D721Med (cell line): ENCODE results near the gene RNF212B.

Source experiments
- DNase-seq: peaks from one replicate; pipeline ENCODE4 v3.0.0; 2011; ENCODE audit warnings: low spot score; ENCODE audit not compliant: insufficient read length
- FAIRE-seq: peaks from 2 replicates; lab custom pipeline; 2011; peaks lifted over from hg19 to GRCh38; lab: Jason Lieb, UNC
- TF ChIP-seq, protein P1 (sequence below): IDR thresholded peaks from 2 replicates; pipeline ENCODE4 v1.5.1; 2012; ENCODE audit warnings: mild to moderate bottlenecking, control low read depth; ENCODE audit not compliant: insufficient read depth; ENCODE audit errors: missing control alignments

Gene RNF212B

DNA sequence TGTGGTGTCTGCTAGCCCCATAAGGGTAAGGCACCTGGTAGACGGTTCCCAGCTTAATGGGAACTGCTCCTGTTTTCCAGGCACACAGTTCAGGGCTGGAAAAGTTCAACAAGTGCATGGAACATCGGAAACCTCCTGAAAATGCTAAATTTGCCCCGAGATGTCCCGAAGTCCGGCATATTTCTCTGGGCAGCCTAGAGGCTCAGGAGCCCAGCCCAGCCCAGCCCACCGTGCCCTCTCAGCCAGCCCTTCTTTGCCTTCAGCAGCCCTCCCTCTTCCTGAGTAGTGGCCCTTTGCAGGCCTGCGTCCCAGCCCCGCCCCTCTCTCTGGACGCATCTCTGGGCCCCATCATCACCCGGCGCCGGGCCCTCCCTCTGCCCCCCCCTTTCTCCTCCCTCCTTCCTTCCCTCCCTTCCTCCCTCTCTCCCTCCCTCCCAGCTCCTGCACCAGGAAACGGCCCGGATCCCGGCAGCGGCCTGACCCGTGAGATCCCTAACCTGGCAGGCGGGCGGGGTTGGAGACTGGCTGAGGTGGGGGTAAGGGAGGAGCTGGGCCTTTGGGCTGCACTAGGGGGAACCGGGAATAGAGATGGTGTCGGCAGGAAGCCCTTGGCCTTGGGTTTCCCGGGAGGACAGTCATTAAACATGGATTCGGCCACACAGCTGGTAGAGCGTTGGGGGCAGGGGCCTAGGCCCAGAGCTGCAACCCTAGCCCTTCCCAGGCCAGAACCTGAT is 68.8 kb downstream of the RNF212B start, which contains the start of gene BCL2L2:
BCL2L2 (plus strand) TSS at position 422 of the 734 bp plus-strand sequence. CDS start 935 bp downstream, outside the sequence.
- TF ChIP-seq, protein P1, sequence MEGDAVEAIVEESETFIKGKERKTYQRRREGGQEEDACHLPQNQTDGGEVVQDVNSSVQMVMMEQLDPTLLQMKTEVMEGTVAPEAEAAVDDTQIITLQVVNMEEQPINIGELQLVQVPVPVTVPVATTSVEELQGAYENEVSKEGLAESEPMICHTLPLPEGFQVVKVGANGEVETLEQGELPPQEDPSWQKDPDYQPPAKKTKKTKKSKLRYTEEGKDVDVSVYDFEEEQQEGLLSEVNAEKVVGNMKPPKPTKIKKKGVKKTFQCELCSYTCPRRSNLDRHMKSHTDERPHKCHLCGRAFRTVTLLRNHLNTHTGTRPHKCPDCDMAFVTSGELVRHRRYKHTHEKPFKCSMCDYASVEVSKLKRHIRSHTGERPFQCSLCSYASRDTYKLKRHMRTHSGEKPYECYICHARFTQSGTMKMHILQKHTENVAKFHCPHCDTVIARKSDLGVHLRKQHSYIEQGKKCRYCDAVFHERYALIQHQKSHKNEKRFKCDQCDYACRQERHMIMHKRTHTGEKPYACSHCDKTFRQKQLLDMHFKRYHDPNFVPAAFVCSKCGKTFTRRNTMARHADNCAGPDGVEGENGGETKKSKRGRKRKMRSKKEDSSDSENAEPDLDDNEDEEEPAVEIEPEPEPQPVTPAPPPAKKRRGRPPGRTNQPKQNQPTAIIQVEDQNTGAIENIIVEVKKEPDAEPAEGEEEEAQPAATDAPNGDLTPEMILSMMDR, result no peak
- DNase-seq, result peak; percentile 49

DNA sequence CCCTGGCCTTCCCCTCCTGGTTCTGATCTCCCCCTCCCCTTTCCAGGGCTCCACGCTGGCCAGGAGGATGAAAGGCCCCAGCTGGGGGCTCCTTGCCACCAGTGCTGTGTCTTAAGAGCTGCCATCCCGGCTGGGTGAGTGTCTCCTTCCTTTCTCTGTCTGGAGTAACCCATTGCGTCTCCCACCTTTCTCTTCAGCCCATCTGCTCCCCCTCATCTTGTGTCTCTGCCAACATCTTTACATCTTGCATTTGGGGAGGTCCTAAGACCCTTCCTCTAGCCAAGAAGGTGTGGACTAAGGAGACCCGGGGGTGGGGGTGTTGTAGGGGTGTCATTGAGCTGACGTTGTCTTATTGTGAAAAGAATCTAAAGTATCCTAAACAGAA is 69.4 kb downstream of the RNF212B start:
- FAIRE-seq, result no peak
- no peak for DNase-seq
- TF ChIP-seq, protein P1, result no peak

More for the DNA sequence above, 68.8 kb downstream of the RNF212B start, which contains the start of gene BCL2L2:
- no peak for FAIRE-seq

DNA sequence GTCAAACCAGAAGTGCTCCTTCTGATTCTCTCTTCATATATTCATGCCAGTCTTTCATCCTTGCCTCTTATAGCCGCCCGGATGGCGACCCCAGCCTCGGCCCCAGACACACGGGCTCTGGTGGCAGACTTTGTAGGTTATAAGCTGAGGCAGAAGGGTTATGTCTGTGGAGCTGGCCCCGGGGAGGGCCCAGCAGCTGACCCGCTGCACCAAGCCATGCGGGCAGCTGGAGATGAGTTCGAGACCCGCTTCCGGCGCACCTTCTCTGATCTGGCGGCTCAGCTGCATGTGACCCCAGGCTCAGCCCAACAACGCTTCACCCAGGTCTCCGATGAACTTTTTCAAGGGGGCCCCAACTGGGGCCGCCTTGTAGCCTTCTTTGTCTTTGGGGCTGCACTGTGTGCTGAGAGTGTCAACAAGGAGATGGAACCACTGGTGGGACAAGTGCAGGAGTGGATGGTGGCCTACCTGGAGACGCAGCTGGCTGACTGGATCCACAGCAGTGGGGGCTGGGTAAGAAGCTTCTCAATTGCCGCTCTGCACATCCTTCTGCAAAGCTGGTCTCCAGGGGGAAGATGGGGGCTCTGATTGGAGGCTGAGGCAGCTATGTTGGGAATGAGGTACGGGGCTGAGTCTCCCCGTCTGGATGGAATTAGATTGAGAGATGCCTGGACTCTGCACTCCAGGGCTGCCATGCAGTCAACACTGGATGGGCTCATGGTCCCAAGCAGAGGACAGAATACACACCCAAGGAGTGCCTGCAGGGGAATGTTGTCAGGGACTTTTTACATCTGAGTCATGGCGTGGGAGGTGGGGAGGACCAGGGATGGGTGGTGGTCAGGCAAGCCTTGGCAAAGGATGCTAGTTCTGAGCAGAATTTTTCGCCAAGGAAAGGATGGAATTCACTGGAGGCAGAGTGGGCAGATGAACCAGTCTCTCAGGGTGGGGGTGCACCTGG is 70.2 kb downstream of the RNF212B start:
- TF ChIP-seq, protein P1, result no peak
- FAIRE-seq, result no peak

DNA sequence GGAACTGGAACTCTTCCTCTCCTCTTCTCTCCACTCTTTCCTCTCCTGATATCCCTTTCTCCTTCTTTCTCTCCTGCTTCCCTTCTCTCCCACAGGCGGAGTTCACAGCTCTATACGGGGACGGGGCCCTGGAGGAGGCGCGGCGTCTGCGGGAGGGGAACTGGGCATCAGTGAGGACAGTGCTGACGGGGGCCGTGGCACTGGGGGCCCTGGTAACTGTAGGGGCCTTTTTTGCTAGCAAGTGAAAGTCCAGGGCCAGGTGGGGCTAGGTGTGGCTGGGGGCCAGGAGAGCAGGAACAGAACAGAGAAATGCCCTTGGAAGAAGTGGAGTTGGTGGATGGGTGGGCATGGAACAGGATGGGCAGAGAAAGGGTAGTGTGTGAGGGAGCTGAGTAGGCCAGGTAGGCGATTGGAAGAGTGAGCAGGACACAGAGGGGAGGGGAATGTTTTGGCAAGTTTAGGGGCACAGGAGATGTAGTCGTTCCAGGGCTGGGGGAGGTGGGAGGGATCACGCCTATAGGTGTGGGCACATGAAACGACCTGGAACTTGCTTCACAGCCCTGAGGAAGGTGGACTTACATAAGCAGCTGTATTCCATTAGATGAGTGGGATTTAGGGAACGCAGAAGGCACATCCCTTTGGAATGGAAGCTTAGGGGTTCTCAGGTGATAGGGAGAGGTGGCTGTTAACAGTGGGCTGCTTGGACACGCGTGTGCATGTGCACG is 71.1 kb downstream of the RNF212B start:
- no peak for DNase-seq
- TF ChIP-seq, protein P1, result no peak
- FAIRE-seq, result no peak

More for the DNA sequence above, 70.2 kb downstream of the RNF212B start:
- no peak for DNase-seq

DNA sequence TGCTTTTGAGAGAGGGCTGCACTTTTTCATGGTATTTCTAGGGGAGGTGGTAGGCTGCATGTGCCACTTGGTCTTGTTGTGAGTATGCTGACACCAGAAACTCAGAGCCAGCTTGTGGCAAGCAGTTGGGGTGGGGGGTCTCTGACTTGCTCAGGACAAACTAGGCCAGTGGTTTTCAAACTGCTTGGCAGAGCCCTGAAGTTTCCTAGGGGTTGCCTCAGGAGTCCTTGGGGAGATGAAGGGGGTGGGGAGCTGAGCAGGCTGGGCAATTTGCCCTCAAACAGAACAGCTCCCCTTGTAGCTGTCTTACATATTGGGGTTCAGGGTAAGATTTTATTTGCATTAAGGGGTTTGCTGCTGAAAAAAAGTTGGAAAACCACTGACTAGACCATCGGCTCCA is 72.8 kb downstream of the RNF212B start:
- no peak for FAIRE-seq
- DNase-seq, result no peak
- TF ChIP-seq, protein P1, result no peak

DNA sequence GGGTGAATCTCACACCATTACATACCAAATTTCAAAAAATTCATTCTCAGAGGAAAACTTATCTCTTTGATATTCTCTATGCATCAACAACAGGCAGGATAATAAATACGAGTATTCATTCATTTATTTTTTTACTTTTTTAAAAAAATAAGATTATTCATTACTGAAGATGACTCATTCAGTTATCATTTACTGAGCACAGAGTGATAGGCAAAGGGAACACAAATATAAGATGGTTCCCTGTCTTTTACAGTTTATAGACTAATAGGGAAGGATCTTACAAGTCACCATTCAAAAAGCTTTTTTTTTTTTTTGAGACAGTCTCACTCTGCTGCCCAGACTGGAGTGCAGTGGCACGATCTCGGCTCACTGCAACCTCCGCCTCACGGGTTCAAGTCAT is 78.6 kb downstream of the RNF212B start:
- FAIRE-seq (no peak), DNase-seq (no peak)
- TF ChIP-seq, protein P1, result no peak
